WI38 (cell line): Measurements from ENCODE around the gene LGI4.
"Not testable (repeated sequence)": the region's sequence is repeated elsewhere in the genome, so short reads cannot be mapped to it uniquely, and the experiment has no call there.

Experiments
- H3K4me3 ChIP-seq: 2 replicates; pipeline ENCODE4 v1.5.1; 2011; ENCODE audit warnings: low read depth, mild to moderate bottlenecking, control low read depth, low read length
- CTCF ChIP-seq: IDR thresholded peaks from 2 replicates; pipeline ENCODE4 v1.5.1; 2012; ENCODE audit warnings: low read depth, mild to moderate bottlenecking, control low read depth, low read length

Gene LGI4

GRCh38 chr19:35132254-35132653 lies 2.6 kb downstream of the LGI4 start:
- no peak for TF ChIP-seq CTCF
- H3K4me3 ChIP-seq, result no peak overlapping the region

GRCh38 chr19:35130761-35131720 lies 3.8 kb downstream of the LGI4 start:
- H3K4me3 ChIP-seq, result no peak overlapping the region
- TF ChIP-seq CTCF, result no peak

- H3K4me3 ChIP-seq, result not testable (repeated sequence)
Measured at GRCh38 chr19:35129724-35130274, 5.1 kb downstream of the LGI4 start.

- H3K4me3 ChIP-seq, result no peak overlapping the region
- no peak for TF ChIP-seq CTCF
Measured at GRCh38 chr19:35128398-35129057, 6.3 kb downstream of the LGI4 start.

- no peak for TF ChIP-seq CTCF
- no peak overlapping the region for H3K4me3 ChIP-seq
Measured at GRCh38 chr19:35127871-35128270, 7.0 kb downstream of the LGI4 start.

- no peak overlapping the region for H3K4me3 ChIP-seq
- TF ChIP-seq CTCF, result no peak
Measured at GRCh38 chr19:35126624-35126959, 8.3 kb downstream of the LGI4 start.

GRCh38 chr19:35125749-35126623 lies 8.9 kb downstream of the LGI4 start:
- TF ChIP-seq CTCF, result no peak
- H3K4me3 ChIP-seq, result no peak overlapping the region
